GM18868 (cell line): Measurements from ENCODE around the gene TUT7.
A peak's percentile ranks its signal among the peaks of the same experiment; 100 is the strongest.
"Not testable (repeated sequence)": the region's sequence is repeated elsewhere in the genome, so short reads cannot be mapped to it uniquely, and the experiment has no call there.

Experiments used
- ATAC-seq: cut with Tn5 transposase; IDR thresholded peaks from one replicate; pipeline ENCODE4 v1.9.1; 2021; ENCODE audit warnings: mild to moderate bottlenecking, moderate library complexity; ENCODE audit not compliant: unreplicated experiment

TUT7 gene

DNA sequence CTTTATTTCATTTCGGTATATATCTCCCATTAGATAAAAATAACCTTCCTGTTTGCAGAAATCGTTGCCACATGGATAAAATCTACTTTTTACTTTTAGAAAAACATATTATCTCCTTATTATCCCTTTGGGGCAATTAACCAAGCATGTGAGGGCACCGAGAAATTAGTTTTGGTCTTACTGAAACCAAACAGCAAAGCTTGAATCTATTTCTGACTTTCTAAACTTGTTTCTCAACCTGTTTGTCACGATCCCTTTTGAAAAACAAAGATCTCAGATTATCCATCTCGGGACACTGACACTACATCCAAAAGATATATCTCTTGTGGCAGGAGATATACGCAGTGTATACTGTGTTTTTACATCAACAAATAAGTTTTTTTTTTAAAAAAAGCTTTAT, 2.3 kb downstream of the TUT7 start:
- no peak for ATAC-seq

DNA sequence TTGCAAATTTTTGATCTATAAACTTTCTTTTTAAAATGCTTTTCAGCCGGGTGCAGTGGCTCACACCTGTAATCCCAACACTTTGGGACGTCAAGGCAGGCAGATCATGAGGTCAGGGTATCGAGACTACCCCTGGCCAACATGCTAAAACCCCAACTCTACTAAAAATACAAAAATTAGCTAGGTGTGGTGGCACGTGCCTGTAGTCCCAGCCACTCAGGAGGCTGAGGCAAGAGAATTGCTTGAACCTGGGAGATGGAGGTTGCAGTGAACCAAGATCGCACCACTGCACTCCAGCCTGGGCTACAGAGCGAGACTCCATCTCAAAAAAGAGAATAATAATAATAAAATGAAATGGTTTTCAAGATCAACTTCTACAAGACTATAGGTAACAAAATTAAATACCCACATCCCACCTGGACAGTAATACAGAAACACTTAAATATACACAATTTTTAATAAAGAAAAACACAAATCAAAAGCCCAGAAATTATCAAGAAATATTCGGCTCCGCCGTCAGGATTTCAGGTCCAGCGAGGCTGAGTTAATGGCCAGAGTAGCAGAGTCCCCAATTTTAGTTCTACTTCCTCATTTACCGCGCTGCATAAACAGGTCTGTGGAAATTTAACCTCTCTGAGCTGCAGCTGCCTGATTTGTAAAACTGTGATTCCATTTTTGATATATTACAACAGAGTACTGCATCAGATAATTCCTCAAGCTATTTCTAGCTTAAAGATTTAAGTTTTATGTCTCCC, 4.0 kb downstream of the TUT7 start:
- peak; percentile 28 for ATAC-seq

DNA sequence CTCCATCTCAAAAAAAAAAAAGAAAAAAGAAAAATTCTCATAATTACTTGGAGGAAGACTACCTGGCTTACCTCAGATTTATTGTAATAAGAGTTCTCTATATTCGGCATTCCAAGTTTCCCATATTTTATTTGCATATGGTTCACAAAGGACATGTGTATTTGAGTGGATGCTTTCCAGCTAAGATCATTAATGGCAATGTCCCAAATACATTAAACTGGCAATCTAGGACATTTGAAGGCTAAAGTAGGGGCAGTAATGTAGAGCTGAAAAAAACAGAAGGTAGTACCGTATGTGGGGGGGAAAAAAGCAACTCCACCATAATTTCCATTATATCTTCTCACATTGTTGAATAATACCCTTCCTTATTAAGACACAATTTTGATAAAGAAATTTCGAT, 4.9 kb downstream of the TUT7 start:
- ATAC-seq, result no peak

DNA sequence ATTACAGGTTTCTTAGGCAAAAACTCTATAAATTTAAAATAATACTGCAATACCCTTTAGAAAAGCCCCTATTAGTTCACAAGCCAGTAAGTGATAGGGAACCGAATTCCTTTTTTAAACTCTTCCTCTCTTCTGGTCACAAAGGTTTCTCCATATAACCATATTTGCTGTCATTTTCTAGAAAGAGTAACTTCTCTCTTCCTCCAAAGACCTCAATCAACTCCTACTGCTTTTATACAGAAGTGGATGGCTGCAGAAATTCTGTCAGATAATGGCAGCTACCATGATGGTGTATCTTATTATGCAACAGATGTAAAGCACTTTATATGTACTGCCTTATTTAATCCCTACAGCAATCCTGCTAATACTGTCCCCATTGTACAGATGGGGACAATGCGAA, 6.2 kb downstream of the TUT7 start:
- no peak for ATAC-seq

DNA sequence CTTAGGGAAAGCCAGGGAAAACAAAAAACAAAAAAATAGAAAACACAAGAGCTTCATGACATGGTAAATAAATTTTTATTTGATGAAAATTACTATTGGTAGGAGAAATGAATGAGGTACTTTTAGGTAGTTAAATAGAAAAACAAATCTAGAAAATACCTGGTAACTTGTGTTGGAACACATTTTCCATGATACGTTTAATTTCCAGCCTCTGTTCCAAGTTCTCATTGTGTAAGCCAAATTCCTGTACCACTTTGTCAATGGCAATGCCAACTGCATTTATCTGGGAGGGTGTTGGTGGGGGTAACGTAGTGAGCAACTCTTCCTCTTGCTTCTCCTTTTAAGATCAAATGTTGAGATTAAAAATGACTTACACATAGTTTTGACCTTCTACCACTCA, 9.4 kb downstream of the TUT7 start:
- ATAC-seq, result no peak

DNA sequence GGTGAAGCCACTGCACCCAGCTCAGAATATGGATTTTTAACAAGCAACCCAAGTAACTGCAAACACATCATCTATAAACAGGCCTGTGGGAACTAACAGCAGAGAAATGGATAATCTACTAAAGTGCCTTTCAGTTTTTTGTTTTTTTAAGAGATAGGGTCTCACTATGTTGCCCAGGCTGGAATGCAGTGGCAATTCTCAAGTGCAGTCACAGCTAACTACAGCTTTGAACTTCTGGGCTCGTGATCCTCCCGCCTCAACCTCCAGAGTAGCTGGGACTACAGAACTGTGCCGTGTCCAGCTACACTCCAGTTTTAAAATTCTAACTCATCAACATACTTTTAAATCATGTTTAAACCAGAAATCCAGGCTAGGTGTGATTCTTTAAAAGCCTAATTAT, 11.9 kb downstream of the TUT7 start:
- ATAC-seq, result no peak

DNA sequence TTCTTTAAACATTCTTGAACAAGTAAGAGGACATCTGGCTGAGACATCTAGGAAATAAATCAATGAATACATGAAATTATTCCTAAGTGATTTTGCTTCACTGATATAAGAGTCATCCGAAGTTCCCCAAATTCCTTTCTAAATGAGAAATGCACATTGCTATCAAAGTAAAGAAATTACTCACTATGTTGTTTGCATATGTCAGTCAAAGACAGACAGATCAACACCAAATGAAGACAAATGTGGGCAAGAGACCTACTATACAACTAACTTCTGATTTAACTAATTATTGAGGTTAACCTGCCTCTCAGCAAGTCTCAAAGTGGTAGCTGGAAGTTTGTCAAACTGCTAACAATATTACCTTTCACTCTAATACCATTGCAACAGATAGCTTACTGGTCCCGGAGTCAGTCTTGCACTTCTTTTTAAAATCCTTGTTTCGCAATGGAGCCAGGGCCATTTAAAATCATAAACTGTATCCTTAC, 13.2 kb downstream of the TUT7 start:
- ATAC-seq, result peak; percentile 27

DNA sequence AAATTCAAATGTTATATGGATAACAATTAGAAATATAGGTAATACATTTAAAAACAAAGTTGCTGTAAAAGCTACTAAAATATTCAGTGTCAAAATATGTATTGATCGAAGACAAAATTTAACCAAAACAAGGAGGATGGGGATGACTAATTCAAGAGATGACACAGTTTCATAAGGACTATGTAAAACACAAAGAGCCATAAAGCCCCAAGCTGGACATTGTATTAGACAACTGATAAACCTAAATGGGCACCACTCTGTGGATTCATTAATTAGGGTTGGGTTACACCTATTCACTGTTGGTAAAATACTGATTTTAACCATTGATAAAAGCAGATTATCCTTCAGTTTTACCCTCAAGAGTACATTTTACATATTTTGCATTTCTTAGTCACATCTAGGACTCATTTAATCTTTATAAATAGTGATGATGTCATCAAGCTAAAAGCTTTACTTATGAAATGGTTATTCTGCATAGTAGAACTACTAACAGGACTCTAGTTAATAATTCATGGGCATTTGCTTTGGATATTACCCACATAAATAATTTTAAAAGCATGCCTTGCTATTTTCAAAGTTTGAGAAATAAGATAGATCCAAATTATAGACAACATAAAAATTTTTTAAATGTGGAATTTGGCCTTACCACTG, 13.7 kb downstream of the TUT7 start:
- ATAC-seq, result no peak

DNA sequence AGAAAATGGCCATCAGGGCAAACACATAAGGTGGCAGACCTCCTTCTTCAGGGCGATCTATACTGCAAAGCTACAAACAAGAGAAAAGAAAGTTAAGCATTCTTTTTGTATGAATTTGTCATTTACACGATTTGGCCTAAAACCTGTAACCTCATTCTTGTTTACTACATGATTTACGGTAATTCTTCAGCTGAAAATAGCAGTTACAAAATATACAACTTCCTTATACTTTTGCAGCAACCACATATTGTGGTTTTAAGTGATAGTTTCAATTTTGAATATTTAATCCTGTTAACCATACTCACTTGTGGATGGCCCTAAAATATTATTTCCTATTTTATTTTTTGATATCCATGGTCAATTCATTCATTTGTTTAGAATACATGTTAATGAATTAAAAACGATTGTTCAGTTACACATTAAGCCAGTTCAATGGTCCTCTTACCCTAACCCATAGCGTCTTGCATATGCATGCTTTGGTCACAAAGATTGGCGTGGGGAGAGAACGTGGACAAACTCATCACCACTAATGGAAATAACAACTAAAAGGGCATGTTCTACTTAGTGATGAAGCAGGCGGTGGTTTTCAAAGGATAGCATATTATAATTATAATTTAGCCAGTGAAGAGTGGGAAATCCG, 16.6 kb downstream of the TUT7 start:
- no peak for ATAC-seq

DNA sequence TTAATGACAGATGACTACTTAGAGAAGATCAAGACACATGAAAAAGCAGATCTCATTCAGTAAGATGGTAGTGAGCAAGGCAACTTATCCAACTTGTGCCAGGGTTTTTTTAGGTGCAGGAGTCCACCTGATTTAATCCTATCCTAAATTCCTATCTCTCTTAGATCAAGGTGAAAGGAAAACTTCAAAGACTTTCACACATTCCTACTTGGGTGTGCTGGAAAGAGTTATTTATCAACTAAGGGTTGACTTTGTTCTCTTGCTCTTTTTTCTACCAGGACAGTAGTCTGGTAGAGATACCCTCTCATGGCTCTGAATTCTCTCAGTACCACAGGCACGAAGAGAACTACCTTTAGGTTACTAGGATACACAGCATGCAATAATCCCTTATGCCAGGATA, 18.2 kb downstream of the TUT7 start:
- ATAC-seq, result no peak

DNA sequence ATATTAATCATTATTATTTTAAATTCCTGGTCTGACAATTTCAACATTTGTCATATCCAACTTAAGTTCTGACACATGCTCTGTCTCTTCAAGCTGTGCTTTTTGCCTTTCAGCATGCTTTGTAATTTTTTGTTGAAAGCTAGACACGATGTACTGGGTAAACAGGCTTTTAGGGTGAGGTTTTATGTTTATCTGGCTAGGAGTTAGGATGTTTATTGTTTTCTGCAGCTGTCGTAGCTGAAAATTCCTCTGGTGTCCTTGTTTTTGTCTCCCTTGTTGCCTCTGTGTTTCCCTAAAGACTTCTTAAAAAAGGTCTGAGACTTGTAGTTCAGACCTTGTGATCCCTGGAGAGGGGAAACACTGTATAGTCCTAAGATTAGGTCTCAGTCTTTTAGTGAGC, 20.6 kb downstream of the TUT7 start:
- ATAC-seq, result no peak

DNA sequence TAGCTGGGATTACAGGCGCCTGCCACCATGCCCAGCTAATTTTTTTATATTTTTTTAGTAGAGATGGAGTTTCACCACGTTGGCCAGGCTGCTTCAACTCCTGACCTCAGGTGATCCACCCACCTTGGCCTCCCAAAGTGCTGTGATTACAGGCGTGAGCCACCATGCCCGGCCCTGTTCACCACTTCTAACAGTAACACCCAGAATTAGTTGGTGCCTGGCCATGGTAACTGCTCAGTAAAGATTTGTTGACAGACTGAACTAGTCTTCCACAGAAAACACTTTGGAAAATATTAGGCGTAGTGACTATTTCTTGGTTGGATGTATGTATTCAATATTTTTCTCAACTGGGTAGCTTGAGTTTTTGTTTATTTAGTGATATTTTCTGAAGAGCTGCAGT, 24.0 kb downstream of the TUT7 start:
- ATAC-seq, result no peak

DNA sequence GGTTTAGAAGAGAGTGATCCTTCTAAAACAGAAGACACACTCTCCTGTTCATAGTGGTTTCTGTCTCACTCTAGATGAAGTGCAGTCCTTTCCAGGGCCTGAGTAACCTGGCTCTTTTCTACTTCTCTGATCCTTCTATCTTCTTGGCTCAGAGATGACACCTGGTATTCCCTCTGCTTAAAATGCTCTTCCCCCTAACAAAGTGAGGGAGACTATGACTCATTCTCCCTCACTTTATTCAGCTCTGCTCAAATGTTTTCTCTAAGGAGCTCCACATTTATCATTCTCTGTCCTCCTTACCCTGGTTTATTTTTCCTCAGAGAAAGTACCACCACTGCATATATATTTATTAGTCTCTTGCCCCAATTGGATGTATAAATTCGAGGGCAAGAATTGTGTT, 24.6 kb downstream of the TUT7 start:
- no peak for ATAC-seq

DNA sequence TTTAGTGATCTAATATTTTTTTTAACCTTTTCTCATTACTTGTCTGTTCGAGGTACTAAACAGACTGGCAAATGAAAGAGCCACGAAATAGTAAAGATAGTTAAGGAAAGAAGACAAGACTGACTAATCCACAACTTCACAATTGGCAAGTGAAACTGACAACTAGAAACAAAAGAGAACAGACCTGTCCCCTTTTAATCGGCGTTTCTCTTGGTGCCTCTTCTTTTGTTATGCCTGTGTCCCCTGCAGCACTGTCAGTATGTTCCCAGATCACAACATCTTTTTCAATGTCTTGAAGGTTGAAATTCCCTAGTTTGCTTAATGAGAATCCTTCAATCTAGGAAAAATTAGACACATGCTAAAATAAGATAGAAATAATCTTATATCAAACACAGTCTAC, 26.1 kb downstream of the TUT7 start:
- ATAC-seq, result no peak

DNA sequence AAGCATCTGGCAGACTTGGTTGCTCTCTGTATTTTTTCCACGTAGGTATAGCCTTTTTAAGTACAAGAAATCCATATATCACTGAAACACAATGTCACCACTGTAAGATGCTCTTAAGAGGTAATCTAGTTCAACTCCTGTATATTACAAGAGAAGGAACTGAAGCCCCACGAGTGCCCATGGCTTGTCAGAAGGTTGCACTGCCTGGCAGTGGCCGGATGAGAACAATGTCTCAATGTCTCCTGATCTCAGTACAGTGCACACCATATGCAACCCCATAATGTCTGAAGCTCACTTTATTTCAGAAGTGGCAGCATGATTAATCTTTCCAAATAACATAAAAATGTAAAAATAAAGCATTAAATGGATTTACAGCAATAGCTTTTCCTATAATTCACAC, 27.7 kb downstream of the TUT7 start:
- ATAC-seq, result no peak

DNA sequence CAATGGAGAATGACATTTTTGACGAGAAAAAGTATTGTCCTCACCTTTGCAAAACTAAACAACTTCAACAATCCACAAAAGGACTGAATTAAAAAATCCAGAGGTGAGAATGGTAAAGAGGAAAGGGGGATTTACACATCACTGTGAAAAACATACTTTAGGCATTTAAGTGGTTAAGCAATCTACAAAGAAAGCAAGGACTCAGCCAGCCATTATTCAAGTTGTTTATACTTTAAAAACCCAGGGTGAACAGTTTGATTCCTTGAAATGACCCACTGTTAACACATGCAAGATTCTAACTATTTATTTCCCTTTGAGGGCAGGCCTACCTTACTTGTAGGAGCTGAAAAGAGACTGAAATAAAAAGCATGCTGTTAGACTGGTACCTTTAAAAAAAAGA, 29.3 kb downstream of the TUT7 start:
- no peak for ATAC-seq

DNA sequence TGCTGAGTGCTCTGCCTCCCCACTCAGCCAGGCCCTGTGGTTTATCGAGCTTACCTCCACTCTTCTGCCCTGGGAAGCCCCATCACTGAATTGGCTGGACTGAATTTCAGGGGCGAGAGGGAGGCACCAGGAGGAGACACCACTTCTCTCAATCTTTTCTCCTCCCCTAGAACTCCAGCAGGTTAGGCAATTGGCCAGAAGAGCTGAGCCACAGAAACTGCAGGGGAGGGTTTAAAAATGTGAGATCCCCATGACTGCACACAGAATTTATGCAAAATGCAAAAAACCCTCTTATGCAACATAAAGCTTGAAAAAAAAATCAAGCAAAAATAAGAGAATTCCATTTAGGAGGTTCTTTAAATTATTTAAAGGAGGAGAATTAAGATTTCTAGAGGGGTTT, 29.9 kb downstream of the TUT7 start:
- peak; percentile 82 for ATAC-seq

DNA sequence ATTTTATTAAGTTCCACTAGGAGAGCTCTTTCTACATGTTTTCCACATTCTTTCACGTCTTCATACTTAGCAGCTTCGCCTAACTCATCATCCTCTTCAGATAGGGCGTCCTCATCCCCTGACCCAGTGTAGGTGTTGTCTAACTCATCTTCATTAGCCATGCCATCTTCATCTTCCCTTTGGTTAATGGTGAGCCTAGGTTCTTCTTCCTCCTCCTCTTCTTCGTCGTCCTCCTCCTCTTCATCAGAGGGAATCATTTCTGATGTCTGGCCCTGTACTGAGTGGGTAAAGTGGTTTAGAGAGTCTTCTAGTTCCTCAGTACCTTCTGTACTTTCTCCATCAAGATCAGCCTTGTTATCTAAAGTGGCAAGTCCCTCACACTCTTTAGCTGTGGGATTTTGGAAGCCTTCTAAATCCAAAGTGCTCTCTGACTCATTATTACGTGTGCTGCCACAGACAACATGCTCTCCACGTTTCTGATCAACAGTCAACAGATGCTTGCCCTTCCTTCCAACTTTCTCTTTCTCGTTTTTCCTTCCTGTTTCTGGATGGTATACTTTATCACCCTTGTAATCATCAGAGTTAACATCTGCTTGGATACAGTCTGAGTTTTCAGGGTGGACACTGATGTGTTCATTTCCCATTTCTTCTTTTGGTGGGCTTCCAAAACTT, 31.1 kb downstream of the TUT7 start:
- no peak for ATAC-seq

DNA sequence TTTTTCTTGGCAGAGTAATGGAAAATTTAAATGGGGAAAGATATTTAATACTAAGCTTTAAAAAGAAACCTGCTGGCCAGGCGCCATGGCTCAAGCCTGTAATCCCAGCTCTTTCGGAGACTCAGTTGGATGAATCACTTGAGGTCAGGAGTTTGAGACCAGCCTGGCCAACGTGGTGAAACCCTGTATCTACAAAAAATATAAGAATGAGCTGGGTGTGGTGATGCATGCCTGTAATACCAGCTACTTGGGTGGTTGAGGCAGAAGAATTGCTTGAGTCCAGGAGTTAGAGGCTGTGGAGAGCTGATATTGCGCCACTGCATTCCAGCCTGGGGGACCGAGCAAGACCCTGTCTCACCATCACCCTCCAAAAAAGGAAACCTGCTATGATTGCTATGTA, 32.8 kb downstream of the TUT7 start:
- no peak for ATAC-seq

DNA sequence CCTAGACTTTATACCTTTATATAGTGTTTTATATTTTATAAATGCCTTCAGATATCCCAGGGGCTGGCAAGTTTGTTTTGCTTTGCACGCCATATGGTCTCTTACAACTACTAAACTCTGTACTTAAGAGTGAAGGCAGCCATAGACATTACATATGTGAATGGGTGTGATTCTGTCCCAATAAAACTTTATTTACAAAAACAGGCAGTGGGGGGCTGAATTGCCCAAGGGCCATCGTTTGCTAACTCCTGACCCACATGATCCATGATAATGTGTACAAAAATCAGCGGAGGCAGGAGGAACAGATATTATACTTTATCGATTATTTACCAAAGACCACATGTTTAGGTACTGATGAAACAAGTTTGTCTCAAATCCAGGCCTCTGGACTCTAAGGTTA, 36.0 kb downstream of the TUT7 start:
- ATAC-seq, result no peak

DNA sequence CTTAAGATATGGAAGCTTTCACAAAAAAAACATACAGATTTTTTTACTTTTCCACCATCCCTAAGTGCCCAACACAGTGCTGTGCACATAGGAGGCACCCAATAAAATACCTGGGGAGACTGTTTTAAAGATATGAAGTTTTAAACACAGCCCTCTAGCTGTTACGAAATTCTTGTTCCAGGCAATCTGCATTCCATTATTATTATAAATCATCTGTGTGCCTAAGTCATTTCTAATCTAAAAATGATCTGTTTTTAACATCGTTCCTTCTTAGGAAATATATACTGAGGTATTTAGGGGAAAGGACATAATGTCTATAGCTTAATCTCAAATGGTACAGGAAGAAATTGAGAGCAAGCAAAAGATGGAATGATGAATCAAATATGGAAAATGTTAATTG, 39.1 kb downstream of the TUT7 start:
- no peak for ATAC-seq

DNA sequence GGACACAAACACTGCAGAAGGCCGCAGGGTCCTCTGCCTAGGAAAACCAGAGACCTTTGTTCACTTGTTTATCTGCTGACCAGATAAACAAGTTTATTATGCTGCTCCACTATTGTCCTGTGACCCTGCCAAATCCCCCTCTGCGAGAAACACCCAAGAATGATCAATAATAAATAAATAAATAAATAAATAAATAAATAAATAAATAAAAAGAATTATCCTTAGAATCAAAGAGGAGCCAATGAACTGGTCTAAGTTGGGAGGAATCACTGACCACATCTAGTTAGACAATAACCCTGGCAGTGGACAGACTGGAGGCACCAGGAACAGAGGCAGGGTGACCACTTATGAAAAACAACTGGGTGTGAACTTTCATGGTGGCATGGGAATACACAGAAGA, 41.3 kb downstream of the TUT7 start:
- not testable (repeated sequence) for ATAC-seq
